HG03095 (cell line): ENCODE data around the gene ITPR3.

ENCODE experiments used
- ATAC-seq: cut with Tn5 transposase; IDR thresholded peaks from one replicate; pipeline ENCODE4 v1.9.1; 2021; ENCODE audit warnings: moderate library complexity; ENCODE audit not compliant: unreplicated experiment

Gene ITPR3

GRCh38 chr6:33727932-33728331, 106.8 kb downstream of the ITPR3 start:
- no peak for ATAC-seq

GRCh38 chr6:33728438-33728837, 107.3 kb downstream of the ITPR3 start:
- ATAC-seq = no peak

- no peak for ATAC-seq
These were observed 107.9 kb downstream of the ITPR3 start for GRCh38 chr6:33729059-33729458.

- ATAC-seq = no peak
These were observed 109.5 kb downstream of the ITPR3 start for GRCh38 chr6:33730611-33731010.

GRCh38 chr6:33731035-33731434, 109.9 kb downstream of the ITPR3 start:
- ATAC-seq = no peak

GRCh38 chr6:33731751-33732282, 110.7 kb downstream of the ITPR3 start:
- ATAC-seq = no peak

GRCh38 chr6:33732385-33732784, 111.3 kb downstream of the ITPR3 start:
- ATAC-seq = no peak

GRCh38 chr6:33732817-33733708, 111.9 kb downstream of the ITPR3 start:
- ATAC-seq = no peak

- ATAC-seq = no peak
These were observed 112.5 kb downstream of the ITPR3 start for GRCh38 chr6:33733709-33734007.

- no peak for ATAC-seq
These were observed 114.1 kb downstream of the ITPR3 start for GRCh38 chr6:33735216-33735615.

GRCh38 chr6:33737267-33738026, 116.3 kb downstream of the ITPR3 start:
- no peak for ATAC-seq

- no peak for ATAC-seq
These were observed 117.0 kb downstream of the ITPR3 start for GRCh38 chr6:33738153-33738552.

GRCh38 chr6:33738879-33739278, 117.8 kb downstream of the ITPR3 start:
- no peak for ATAC-seq

- ATAC-seq = no peak
These were observed 118.4 kb downstream of the ITPR3 start for GRCh38 chr6:33739571-33739970.

GRCh38 chr6:33740204-33740608, 119.1 kb downstream of the ITPR3 start:
- no peak for ATAC-seq

GRCh38 chr6:33740794-33741193, 119.7 kb downstream of the ITPR3 start:
- ATAC-seq = no peak

GRCh38 chr6:33742092-33742491, 121.0 kb downstream of the ITPR3 start:
- no peak for ATAC-seq

GRCh38 chr6:33742837-33743236, 121.7 kb downstream of the ITPR3 start:
- ATAC-seq = no peak

- no peak for ATAC-seq
These were observed 123.1 kb downstream of the ITPR3 start for GRCh38 chr6:33744001-33744848.

GRCh38 chr6:33744895-33745546, 123.9 kb downstream of the ITPR3 start:
- ATAC-seq = no peak

GRCh38 chr6:33745548-33745947, 124.4 kb downstream of the ITPR3 start:
- ATAC-seq = no peak
